Liver (tissue), 2 donors: Measurements from ENCODE around the gene LCA5L.

Experiments
- CTCF ChIP-seq: fragments of 150-350 bp; IDR thresholded peaks from 2 replicates; pipeline ENCODE4 v1.5.1; 2017; ENCODE audit warnings: improper control_type of control experiment, low read depth, low read length; ENCODE audit not compliant: missing input control
- YY1 ChIP-seq: IDR thresholded peaks from 2 replicates; pipeline ENCODE4 v1.6.1; 2016; ENCODE audit warnings: antibody characterized with exemption, mild to moderate bottlenecking
- donor health status: healthy.

DNA sequence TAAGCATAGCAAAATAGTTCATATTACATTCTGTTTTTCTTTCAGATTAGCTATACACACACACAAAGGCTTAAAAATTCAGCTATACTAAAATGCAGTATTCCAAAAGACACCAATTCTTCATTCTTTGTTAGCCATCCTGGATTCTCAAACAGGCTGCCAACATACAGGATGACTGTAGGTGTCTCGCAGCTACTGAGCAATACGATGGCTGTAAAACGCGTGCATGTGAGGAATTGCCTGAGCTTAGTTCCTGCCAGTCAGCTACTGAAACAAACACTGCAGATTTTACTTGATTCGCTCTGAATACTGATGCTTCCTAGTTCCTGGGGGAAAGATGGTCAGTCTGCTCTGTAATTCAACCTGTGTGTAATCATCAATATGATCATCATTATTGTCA, 71.9 kb downstream of the LCA5L start:
- TF ChIP-seq CTCF (peak; percentile 12), YY1 (no peak)
